HG03571 (cell line): ENCODE results near the gene CDON.
"Not testable (repeated sequence)": the region's sequence is repeated elsewhere in the genome, so short reads cannot be mapped to it uniquely, and the experiment has no call there.

Experiments used
- ATAC-seq: cut with Tn5 transposase; IDR thresholded peaks from one replicate; pipeline ENCODE4 v1.9.1; 2021; ENCODE audit not compliant: unreplicated experiment

The CDON gene

DNA sequence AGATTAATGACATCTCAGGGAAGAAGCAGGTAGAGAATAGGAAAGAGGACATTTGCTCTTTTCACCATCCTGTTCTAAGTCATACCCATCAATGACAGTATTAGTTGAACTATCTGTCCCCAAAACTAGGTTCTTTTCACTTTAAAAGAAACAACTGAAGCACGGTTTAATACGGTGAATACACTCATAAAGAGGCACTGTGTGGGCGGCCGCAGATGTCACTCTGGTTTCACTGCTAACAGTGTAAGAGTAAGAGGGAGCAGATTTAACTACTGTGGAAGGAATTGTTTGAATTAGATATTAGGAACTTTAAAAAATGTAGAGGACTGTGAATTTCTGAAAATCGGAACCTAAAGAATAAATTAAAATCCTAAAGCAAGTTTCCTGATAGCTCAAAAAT is 67.4 kb downstream of the CDON start:
- ATAC-seq, result no peak

DNA sequence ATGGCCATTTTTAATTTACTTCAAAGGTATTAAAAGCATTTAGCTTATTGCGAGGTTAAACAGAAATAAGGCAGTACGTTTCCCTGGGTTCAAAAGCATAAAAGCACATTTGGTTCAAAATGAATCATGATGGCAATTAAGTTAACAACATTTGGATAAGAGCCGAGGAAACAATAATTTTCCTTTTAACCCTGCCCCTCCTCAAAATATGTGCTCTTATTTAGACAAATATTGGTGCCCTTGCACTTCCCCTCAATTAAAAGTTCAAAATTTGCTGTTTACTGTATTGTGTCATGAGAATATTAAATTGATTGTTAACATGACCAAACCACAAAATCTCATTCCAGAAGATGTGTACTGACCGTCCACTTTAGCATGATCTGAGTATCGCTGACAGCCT is 68.2 kb downstream of the CDON start:
- no peak for ATAC-seq

DNA sequence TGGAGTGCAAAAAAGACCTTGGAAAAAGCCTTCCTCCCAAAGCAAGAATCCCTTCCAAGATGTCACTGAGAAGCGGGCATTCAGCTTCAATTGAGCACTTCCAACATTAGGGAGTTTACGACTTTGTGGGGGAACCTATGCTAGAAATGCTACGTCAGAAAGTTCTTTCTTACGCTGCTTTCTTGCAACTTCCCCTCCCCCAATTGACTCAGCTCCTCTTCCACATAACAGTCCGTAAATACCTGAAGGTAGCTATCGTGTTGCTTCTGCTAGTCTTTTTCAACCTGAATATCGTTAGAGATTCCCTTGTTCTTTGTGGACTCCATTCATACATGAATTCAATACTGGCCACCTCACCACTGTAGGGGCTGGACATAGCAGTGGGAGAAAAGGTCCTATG is 69.8 kb downstream of the CDON start:
- no peak for ATAC-seq

DNA sequence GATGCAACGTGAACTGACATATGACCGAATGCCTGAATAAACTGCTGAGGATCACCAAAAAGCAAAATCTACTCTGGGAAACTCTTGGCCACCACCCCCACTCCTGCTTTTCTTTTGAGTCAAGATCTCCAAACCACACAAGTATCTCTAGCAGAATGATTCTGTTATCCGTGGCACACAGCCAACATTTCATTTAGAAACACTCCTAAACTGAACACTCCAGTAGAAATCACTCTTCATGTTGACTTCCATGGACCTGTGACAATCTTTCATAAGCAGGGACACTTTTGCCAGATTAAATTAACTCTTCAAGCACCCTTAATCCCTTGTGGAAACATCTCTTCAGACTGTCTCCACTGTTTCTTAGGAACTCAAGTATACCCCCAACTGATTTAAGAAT is 72.4 kb downstream of the CDON start:
- ATAC-seq, result no peak

DNA sequence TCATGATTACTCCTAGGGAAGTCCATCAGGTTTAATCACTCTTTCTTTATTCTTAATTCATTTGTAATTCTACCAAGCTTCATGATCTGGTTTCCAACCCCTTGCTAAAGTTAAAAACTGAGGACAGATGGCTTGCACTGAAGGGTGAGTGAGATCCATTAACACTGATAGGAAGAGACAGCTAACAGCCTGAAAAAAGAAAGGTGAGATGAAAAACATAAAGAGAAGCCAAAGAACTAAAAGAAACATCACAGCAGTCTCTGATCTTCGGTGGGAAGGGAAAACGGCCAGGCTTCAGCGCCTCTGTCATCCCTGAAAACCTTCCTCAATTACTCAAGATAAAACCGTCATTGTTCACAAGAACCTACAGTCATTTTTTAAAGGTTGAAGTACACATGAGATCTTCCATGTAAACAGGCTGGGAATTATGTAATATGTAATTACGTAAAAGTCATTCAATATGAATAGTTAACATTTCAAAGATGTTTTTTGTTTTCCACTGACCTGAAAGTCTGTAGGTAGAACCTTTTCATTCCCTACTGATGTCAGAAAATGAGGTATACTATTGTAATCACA is 75.5 kb downstream of the CDON start:
- ATAC-seq, result no peak

DNA sequence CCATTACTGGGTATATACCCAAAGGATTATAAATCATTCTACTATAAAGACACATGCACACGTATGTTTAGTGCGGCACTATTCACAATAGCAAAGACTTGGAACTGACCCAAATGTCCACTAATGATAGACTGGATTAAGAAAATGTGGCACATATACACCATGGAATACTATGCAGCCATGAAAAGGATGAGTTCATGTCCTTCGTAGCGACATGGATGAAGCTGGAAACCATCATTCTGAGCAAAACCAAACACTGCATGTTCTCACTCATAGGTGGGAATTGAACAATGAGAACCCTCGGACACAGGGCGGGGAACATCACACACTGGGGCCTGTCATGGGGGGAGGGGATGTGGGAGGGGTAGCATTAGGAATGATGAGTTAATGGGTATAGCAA is 76.7 kb downstream of the CDON start:
- not testable (repeated sequence) for ATAC-seq

DNA sequence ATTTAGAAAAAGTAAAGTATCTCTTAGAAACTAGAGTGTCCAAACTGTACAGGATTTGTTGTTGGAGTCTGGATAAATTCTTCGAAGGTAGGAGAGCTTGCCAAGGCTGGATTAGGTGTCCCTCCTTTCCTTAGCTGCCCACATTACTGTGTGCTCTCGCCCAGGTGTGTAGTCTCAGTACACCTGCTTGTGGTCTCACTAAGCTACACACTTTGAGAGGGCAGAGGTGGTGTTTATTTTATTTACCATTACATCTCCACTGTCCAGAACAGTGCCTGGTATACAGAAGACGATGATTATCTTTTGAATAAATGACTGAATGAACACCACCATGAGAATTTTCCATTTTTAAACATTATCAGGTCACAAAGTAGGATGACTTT is 80.3 kb downstream of the CDON start:
- ATAC-seq, result no peak

DNA sequence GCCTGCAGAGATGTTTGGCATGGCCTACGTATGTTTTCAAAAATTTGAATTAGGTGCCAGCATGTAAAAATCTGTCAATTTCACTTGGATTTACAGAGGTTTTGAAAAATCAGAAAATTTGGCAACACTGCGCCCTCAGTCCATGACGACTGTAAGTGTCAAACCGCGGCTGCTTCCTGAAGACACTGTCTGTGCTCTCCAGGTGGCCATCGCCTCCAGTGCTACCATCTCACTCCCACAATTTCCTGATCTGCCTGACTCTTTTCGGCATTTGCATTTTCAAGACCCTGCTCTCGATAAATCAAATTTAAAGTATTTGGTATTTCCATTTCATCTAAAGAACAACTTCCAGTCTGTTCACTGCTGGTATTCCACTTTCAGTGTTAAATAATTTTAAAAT is 82.2 kb downstream of the CDON start:
- no peak for ATAC-seq

DNA sequence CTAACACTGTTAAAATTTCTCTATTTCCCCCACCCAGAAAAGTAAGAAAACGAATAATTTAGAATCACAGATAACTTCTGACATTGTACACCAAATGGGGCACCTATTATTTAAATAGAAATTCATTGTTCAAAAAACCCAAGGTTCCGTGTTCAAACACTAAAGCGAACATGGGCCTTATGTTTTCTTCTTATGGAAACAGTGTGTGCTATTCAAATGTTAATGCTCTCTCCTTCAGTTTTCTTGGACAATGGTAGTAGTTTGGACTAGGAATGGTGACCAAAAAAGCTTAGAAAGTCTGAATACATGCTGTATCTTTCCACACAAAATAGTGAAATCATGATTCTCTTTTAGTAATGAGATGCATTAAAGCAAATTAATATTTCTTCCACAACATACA is 83.2 kb downstream of the CDON start:
- no peak for ATAC-seq

DNA sequence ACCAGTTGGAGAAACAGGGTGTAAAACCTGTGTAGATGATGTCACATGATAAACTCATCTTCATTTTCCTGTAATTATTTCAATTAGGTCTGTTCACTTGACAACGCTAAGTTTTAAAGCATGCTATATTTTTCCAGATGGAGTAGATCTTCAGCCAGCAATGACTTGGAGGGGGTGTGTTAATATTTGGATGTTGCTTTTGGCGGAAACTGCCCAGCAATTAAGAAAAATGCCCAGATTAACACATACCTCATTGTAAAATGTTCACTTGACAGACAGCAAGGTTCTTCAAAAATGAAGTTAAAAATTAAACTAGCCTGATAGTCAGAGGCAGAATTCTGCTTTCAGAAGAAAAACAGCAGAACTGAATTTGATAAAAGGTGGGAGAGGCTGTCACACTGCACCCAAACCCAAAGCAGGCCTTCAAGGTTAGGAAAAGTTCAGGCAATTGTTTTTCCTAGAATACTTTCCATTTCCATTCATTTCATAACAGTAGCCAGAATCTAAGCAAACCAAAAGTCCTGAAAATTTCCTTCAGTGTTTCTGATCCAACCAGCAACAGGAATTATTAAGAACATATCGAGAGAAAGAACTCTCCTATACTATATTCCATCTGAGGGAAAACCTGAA is 83.8 kb downstream of the CDON start:
- no peak for ATAC-seq

DNA sequence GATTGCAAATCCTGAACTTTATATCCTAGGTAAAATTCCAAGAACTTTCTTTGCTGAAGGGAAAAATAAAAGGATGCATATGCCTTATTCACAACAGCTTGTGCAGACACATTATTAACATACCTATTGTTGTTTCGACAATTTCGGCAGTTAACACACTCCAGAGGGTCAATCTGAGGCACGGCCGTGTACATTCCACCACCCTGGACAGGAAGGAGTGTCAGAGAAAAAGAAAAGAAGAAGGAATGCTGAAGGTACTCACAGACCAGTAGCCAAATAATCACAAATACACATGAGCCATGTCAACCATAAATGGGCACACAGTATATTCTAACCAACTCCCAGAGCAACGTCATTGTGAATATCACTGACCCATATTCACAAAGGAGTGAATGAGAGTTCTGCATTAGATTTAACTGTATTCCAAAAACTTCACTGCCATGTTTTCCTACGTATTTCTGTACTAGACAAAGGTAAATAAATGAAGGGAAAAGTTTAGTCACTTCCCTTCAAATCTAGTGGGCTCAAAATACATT is 84.4 kb downstream of the CDON start:
- no peak for ATAC-seq

DNA sequence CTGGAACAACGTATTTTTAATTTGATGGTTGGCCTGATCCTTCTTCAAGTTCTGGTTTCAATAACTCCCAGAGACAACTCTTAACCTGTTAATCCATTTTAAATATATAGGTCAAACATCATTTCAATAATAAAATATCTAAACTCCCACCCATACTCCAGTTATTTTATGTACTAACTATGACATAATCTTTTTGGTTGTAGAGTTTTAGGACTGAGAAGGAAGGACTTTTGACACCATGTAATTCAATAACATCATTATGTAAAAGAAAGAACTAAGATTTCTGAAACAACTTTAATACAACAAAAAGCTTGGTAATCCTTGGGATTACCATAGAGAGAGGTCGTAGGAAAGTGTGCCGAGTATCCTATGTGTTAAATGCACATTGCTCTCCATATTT is 85.3 kb downstream of the CDON start:
- ATAC-seq, result no peak

DNA sequence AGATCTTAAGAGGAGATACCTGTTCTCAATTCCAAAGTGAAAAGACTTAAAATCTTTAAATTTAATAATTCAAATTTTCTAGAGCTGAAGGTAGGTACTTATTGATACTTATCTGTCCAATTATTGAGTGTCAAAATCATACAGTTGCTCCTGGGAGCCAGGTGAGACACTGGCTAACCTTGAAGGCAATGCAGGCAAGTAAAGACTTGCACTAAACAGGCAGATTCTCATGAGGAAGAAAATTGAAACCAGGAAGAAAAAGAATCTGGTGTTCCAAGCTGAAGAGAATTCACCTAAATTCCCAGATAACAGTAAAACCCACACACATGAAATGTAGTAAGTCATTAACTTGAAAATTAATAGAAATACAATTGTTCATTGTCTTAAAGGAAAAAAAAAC is 86.5 kb downstream of the CDON start:
- no peak for ATAC-seq

DNA sequence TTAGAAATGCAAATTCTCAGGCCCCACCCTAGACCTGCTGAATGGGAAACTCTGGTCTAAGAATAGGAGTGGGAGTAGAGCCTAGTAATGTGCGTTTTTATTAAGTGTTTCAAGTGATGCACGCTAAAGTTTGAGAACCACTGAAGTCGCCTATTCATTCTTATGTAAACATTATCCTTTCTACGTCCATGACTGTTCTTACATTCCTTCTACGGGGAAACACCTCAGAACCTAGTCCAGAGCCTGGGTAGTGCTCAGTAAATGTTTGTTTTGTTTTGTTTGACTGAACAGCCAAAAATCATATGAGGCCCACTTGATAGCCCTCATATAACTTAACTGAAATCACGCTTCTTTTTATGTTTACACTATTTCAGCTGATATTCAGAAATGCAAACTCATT is 87.0 kb downstream of the CDON start:
- no peak for ATAC-seq

DNA sequence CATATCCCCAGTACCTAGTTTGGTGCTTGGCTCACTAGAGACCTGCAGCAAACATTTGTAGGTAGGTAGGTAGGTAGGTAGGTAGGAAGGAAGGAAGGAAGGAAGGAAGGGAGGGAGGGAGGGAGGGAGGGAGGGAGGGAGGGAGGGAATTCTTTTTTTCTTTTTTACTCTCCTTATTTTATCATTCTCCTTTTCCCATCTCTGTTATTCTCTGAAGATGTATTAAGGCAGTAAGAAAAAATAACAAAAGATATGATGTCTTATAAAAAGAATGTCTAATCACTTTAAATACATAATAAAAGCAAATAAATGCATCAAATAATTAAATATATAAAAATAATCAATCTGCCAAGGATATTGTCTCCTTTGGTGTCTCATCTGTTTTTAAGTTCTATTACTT is 88.4 kb downstream of the CDON start:
- ATAC-seq, result no peak

DNA sequence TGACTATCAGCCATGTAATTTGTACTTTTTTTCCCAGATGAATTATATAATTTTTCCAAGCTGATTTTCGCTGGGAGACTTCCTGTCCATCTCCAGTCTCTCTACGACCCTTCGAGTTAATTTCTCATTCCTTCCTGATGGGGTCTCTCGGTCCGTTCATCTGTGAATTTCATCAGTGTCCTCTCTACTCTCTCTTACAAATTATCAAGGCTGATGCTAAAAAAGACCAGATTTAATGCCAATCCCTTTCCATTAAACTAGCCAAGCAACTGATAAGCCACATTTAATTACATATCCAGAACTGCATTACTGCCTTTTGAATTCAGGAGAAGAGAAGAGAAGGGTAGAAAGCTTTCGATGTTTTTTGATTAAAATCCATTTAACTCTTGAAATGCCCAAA is 91.0 kb downstream of the CDON start:
- no peak for ATAC-seq

DNA sequence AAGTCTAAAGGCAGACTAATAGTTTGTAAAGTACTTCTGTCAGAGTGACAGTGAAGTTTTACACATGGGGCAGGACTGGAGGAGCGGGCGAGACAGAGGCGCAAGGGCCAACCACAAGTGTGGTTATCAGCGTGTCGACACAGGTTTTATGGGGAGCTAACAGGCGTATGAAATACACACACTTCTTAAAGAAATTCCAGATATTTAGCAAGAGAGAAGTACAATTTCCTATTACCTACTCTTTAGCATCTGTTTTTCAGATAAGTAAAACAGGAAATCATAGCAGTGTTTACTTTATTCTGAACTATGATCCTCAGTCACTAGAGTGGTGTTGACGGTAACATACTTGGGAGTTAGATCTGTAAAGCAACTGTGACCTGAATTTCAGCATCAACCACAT is 94.3 kb downstream of the CDON start:
- no peak for ATAC-seq

DNA sequence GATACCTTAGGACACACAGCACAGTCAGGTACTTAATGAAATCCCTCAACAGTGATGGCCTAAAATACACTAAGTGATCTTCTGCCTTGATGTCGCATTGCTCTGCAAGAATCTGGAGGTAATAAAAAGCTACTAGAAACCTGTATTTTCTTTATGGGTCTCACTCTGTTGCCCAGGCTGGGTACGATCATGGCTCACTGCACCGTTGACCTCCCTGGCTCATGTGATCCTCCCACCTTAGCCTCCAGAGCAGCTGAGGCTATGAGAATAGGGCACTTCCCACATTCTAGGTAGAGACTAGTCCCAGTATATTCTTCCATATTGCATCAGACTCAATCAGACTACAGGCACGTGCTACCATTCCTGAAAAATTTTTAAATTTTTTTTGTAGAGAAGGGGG is 95.2 kb downstream of the CDON start:
- ATAC-seq, result no peak

DNA sequence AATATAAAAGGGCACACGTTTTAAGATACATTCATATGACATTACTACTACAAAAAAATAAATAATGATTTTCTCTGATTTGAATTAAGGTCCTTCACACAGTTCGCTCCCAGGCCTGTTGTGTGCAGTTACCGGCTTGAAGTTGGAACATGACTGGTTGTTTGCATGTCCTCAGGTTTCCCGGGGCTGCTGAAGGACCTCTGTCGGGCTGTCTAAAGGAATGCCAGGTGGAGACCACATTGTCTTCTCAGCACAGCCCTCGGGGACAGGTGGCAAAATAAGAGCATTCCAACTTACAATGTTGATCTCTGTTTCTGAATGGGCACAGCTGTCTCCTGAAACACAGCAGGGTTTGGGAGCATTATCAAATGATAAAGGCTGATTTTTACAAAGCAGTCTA is 101.9 kb downstream of the CDON start:
- no peak for ATAC-seq

DNA sequence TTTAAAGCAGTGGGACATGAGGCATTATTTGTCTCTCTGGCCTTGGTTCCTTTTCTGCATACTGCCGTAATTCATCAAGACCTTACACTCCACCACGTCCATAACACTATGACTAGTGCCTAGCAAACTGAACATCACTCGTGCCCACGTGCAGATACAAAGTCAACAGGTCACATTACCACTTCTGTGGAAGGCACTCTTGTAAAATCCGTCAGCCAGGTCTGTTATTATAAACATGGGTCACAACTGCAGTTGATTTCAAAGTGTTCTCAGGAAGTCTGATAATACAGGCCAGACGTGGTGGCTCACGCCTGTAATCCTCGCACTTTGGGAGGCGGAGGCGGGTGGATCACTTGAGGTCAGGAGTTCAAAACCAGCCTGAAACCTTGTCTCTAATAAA is 102.7 kb downstream of the CDON start:
- ATAC-seq, result no peak

DNA sequence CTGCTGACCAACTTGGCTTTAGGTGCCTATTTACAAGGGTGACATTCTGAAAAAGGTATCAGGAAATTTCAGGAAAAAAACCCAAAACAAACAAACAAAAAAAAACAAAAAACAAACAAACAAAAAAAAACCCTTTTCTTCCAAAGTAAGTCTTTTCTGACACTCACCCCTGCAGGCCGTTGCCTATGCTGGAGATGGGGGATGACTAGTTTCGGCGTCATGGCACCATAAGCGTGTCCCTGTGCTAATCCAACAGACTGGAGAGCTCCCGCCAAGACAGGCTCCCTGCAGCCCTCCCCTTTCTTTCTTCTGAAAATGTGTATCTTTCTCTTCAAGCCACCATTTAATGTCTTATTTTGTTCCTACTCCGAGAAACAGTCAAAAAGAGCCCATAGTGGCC is 103.2 kb downstream of the CDON start:
- no peak for ATAC-seq

DNA sequence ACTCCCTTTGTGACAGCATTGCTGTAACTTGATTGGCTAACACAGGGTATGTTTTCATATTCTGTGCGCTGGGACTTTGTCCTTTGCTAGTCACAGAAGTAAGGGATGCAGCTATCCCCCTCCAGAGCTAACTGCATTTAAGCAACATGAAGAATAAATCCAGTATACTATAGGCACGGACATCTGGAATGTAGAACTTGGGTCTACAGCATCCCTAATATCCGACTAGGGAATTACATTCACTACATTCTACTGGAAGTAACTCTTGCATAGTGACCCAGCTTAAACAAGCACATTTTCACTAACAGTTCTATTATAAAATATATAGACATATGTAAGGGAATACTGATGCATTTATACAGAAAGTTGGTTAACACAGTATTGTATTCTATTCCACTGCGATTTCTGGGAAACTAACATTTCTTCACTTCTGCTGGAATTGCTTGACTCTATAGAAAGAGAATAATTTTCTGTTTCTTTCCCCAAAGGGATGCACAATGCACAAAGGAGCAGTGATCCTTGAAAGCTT is 103.7 kb downstream of the CDON start:
- ATAC-seq, result no peak
